Measurements from ENCODE around the gene COLEC12.
A peak's percentile ranks its signal among the peaks of the same experiment; 100 is the strongest.

DNA sequence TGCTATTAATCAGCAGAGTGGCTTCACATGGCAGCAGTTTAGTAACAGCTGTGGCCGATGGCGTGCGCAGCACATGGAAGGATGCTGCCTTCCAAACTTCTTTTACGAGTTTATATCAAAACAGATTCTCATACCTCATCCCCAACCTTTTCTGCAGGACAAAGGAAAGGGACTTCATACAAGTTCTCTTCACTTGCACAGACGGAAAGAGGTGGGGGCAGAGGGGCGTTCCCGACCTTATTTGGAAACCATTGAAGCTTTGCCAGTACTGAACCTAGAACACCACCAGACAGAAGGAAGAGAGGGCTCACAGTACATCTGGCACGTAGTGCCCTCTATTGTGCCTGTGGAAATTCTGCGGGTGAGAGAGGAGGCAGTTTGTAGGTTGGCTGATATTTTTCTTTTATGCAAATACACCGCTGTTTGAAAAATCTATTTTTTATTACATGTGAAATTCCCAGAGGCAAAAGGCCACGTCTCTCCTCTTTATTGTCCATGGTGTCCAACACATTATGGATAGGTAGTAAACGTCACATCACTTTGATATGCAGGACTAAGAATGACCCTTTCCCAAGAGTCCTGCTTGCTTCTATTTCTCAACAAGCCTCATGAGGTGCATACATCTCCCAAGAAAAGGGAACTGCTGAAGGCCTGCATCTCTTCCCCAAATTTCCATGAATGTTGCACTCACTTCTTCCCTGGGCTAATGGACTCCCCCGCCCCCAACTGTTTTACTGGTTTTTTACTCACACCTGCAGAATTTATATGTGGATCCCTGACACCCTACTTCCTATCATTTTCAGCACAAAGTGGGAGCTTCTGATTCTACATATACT, 31.3 kb downstream of the COLEC12 start:
- TF ChIP-seq, protein P1, sequence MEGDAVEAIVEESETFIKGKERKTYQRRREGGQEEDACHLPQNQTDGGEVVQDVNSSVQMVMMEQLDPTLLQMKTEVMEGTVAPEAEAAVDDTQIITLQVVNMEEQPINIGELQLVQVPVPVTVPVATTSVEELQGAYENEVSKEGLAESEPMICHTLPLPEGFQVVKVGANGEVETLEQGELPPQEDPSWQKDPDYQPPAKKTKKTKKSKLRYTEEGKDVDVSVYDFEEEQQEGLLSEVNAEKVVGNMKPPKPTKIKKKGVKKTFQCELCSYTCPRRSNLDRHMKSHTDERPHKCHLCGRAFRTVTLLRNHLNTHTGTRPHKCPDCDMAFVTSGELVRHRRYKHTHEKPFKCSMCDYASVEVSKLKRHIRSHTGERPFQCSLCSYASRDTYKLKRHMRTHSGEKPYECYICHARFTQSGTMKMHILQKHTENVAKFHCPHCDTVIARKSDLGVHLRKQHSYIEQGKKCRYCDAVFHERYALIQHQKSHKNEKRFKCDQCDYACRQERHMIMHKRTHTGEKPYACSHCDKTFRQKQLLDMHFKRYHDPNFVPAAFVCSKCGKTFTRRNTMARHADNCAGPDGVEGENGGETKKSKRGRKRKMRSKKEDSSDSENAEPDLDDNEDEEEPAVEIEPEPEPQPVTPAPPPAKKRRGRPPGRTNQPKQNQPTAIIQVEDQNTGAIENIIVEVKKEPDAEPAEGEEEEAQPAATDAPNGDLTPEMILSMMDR (IDR thresholded peaks at IDR 0.05; ENCODE audit: low read depth, low read length), result peak; percentile 11
- TF ChIP-seq, protein P2, sequence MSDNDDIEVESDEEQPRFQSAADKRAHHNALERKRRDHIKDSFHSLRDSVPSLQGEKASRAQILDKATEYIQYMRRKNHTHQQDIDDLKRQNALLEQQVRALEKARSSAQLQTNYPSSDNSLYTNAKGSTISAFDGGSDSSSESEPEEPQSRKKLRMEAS (IDR thresholded peaks at IDR 0.05; ENCODE audit: low read depth, low read length), result no peak
- no peak for TF ChIP-seq POLR2A (IDR thresholded peaks at IDR 0.05; ENCODE audit: extremely low read depth, insufficient read length)
